Activated CD8-positive, alpha-beta memory T cell treated with anti-CD3 and anti-CD28 coated beads, Interleukin-2, amount 50 U/mL, for 1 hour (primary cell): ENCODE data around the gene SHC3.

Experiments
- DNase-seq: peaks from one replicate; pipeline ENCODE4 v3.0.0-alpha.2; 2020; ENCODE audit errors: extremely low read depth

Gene SHC3

DNA sequence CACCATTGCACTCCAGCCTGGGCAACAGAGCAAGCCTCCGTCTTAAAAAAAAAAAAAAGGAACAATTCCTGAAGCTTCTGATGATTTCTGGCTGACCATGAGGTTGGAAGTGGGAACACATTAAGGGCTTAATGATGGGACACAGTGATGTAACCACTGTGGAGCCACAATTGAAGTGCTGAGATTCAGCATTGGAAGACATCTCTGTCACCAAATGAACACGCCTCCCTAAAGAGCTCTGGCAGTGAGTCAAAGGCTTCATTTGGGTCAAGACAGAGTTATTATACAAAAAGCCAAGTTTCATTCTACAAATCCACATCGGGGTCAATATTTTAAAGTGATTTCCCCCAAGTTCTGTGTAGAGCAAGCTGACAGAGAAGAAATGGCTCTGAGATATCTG is 191.8 kb downstream of the SHC3 start:
- no peak for DNase-seq

DNA sequence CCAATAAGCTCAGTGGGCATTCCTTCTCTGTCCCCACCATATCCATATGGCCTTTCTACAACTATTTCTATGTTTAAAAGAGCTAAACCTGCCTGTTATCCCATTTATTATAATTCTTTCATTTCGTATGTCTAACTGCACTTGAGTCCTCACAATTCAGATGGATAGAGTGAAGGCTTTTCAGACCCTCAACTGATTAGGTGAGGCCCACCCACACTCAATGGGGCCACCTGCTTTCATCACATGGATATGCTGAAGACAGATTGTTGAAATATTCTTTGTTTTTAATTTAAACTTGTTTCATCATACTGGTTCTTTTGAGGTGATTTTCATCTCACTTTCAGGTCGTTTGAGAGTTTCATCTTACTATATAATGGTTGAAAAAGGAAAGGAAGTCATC is 193.0 kb downstream of the SHC3 start:
- DNase-seq, result no peak

GRCh38 chr9:88984543-88984883 is 194.1 kb downstream of the SHC3 start:
- DNase-seq, result no peak

DNA sequence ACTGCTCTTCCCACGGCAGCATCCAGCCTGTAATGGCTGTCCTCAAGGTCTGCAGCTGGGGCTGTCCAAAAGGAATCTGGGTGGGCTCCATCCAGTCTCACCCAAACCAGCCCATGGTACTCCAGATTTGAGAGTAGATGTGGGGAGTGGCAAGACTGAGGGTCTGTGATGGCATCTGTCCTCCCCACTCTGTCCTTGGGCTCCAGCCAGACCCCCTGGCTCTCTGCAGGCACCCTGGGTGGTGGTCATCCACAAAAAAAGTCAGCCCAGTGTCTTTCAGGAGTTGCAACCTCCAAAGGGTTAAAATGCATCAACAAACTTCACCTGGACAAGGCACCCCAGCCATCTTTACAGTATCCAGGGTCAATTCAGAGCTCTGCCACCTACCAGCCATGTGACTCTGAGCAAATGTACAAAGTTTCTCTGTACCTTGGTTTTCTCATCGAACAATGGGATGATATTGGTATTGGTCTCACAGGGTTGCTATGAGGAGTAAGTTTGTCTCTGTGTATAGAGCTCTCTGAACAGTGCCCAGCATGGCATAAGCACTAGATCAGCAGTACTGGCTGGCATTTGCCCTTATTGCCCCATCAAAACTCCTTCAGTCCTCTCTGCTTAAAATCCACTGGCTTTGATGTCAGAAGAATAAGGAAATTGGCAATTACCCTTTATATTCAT is 194.6 kb downstream of the SHC3 start:
- DNase-seq, result no peak

- no peak for DNase-seq
These were observed 197.8 kb downstream of the SHC3 start for GRCh38 chr9:88980740-88981203.

DNA sequence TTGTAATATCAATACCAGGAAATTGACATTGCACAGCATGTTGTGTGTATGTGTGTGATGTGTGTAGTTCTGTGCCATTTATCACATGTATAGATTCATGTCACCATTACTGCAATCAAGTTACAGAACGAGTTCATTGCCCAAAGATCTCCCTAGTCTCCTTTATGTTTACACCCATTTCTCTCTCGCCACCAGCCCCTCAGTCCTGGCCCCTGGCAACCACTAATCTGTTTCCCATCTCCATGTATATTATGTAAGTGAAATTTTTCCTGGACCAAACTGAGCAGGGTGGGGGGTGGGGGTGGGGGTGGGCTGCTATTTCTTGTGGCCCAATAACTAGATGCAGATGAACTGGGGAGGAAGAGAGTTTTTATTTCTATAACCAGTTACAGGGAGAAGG is 198.8 kb downstream of the SHC3 start:
- DNase-seq, result no peak

GRCh38 chr9:88979021-88979420 is 199.6 kb downstream of the SHC3 start:
- DNase-seq, result no peak

GRCh38 chr9:88978034-88978433 is 200.6 kb downstream of the SHC3 start:
- no peak for DNase-seq

- no peak for DNase-seq
These were observed 201.7 kb downstream of the SHC3 start for GRCh38 chr9:88976890-88977257.

DNA sequence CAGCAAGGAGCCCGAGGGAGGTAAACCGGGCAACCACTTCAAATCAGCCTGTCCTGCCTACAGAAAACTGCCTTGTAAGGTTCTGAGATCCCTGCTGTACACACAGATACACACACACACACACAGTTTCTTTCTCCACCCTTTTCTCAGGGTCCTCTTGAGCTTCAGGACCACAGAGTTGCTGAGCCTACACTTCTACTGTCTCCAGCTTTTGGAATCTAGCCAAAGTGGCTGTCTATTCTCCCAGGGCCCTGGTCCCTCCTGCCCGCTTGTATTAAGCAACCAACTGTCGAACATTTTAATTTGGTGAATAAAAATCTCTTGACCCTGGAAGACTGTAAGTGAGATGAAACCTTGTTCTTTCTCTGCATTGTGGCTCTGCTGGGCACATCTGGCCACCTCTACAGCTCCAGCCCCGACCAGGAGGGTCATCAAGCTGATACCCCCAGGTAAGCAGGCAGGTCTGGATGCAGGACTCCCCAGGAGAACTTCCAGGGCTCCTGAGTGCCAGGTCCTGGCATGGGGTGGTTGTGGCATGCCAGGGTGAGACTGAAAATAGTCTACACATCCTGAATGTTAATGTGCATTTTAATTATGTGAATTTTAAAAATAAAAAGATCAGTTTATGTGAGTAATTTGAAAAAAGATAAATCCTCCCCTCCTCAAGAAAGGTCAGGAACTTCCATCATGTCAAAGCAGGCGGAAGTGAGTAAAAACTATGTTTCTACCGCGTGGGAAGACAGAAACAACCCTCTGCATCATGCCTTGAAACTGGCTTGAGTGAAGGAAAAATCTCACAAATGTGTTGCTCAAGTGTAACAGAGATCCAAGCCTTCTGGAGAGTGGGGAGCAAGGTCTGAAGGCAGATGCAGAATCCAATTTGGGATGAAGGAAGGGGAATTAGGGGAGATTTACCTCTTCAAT is 202.4 kb downstream of the SHC3 start:
- no peak for DNase-seq

DNA sequence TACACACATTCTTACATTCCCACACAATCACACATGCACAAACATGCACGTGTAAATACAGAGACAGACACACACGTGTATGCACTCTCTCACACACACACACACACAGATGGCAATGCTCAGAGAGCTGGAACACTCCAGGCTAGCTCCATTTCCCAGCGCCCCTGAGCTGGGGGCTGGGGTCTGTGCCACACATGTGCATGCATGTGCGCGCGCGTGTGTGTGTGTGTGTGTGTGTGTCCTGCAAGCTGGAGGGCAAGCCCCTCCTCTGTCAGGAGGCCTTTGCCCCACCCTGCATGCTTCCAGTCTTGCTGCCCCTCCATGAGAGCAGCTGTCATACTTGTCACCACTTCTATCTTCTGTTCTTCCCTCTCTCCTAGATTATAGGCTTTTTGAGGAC is 204.0 kb downstream of the SHC3 start:
- no peak for DNase-seq

GRCh38 chr9:88973281-88974045 is 205.2 kb downstream of the SHC3 start:
- no peak for DNase-seq

DNA sequence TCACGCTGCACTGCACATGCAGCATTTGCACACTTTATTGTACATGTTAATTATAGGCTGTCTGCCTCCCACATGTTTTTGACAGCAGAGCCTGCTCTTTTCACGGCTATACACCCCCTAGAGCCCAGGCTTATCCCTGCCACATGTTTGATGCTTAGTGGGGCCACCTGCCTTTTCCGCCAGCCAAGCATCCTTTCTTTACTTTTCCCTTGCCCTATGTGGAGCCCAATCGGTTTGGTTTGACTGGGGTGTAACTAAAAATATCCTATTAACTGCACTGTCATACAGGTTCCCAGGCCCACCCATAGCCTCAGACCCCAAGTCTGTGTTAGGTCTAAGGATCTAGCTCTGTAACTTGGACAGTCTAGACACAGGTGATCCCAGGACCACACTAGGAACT is 206.2 kb downstream of the SHC3 start:
- no peak for DNase-seq

DNA sequence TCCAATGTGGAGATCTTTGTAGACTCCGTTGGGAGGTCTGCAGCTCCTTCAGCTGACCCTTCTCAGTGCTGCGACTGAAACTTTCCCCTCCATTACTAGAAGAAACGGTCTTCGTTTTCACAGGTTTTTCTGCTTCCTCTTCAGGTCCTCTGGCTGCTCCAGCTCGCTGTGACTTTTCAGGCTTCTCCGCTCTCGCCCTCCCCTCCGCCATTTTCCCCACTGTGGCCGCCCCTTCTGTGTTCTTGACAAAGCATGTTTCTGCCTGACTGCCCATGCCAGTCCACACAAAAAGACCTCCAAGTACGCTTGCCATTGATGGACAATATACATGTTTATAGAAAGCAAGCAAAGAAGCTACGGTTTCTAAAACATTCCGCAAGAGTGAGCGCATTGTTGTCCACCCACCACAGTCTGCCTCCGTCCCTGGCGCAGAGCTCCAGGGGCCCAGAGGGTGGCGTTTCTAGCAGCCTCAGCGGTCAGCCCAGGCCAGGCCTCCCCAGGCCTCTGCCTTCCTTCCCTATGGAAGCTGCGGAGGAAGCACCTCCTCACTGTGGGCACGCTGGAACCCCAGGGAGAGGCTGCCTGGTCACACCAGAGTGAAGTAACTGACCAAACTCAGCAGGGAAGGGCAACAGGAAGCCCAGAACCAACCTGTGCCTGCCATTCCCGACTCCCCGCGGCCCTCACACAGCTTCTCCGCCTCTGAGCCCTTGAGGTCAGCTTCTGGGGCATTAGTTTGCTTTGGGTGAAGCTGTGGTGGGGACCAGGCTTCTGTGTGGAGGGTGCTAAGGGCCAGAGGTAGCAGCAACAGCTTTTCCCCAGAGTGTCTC is 207.3 kb downstream of the SHC3 start:
- no peak for DNase-seq

DNA sequence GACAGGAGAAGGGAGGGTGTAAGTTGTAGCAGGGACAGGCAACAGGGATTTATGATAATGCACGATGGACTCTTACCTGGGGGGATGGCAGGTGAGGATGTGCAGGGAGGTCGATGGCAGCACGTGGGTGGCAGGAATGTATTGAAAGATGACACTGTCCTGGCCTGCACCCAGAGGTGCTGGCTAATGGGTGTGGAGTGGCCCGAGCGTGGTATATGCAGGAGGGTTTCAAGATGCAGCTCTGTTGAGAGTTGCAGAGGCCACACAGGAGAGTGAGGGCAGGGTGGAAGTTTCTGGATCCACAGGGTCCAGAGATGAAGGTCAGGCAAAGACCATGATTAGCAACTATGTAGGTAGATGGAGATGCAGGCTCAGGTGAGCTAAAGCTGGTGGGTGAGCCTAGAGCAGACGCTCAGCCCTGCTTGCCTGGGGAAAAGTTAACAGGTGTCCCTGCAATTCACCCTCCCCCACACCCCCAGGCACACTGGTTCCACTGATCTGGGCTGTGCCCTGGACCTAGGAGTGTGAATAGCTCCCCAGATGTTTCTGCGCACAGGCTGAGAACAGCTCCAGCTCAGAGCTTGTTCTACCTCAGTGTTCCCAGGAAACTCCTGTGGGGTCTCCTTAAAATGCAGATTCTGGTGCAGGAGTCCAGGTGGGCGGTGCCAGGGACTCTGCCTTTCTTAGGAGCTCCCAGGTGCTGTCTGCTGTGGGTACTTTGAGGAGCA is 208.8 kb downstream of the SHC3 start:
- DNase-seq, result no peak

- no peak for DNase-seq
These were observed 209.8 kb downstream of the SHC3 start for GRCh38 chr9:88968799-88969198.

GRCh38 chr9:88966894-88967676 is 211.5 kb downstream of the SHC3 start:
- no peak for DNase-seq

DNA sequence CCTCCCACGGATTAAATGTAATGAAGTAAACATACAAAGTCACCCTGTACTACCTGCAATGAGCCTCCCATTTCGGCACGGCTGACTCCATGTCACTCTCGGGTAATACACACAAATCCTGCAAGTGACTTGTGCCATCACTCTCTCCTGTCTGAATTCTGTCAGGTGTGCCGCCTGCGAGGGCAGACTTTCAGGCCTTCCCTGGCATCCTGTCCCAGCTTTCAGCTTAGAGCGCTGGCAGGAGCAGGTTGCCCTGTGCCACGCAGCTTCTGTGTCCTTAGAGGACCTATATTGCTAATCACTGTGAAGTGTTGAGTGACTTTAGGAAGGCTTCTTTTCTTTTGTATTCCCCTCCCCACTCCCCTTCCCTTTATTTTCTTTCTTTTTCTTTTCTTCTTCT is 213.1 kb downstream of the SHC3 start:
- DNase-seq, result no peak

DNA sequence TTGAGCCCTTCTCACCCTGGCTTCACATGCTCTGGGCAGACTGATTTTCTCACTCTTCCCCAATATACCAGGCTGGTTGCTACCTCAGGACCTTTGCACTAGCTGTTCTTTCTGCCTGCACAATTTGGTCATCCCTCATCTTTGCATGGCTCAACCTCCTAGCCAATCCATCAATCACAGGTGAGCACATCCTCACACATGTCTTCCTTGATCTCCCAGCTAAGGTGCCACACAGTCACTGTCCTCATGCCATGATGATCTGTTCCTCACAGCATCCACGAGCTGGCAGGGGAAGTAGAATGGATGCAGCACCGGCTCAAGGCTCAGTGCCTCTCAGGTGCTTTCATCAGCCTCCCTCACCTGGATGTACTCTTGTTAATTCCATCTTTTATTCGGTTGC is 218.0 kb downstream of the SHC3 start:
- no peak for DNase-seq
